HG03378 (cell line): ENCODE results near the gene PAQR7.
A peak's percentile ranks its signal among the peaks of the same experiment; 100 is the strongest.
"Not testable (repeated sequence)": the region's sequence is repeated elsewhere in the genome, so short reads cannot be mapped to it uniquely, and the experiment has no call there.

Experiments
- ATAC-seq: cut with Tn5 transposase; IDR thresholded peaks from one replicate; pipeline ENCODE4 v1.9.1; 2021; ENCODE audit warnings: mild to moderate bottlenecking, moderate library complexity; ENCODE audit not compliant: unreplicated experiment

Gene PAQR7

DNA sequence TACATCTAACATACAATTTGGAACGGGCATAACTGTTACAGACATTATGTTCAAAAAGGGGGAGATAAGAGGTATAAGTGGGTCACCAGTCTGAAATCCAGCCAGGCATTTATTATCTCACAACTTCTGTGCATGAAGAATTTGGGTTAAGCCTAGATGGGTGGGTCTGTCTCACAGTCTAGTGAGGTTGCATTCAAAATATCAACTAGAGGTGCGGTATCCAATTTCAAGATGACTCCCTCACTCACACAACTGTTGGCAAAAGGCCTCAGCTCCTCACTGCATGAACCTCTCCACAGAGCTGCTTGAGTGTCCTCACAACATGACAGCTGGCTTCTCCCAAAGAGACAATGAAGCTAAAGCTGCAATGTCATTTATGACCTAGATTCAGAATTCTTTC, 21.0 kb downstream of the PAQR7 start:
- ATAC-seq, result no peak

DNA sequence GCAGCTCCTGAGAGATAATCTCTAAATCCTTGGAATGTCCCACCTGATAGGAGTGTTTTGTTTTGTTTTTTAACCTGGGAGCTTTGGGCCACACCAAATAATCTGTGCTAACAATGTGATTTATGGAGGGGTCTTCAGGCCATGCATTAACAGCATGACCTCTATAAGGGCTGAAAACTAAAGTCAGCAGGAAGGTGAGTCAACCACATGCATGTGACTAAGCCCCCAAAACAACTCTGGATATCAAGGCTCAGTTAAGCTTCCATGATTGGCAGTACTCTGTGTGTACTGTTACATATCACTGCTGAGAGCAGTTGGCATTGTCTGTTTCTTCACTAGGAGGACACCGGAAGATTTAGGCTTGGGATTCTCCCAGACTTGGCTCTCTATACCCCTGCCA, 27.0 kb downstream of the PAQR7 start:
- ATAC-seq, result no peak

GRCh38 chr1:25847929-25848328, 27.6 kb downstream of the PAQR7 start:
- ATAC-seq, result no peak

DNA sequence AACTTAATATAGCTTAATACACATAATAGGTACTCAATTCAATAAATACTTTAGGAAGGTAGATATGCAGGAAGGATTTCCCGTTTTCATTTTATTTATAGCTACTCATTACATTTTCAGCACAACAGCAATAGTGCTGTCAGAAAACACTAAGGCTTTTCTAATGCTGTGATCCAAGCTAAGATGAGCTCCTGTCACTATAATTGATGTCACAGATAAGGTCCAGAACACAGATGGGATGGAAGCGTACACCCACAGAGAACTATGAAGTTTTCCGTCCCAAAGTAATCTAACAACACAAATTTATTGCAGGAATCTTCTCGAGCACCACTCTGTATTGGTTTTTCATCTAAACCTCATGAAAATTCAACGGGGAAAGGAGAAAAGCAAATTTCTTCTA, 29.8 kb downstream of the PAQR7 start:
- ATAC-seq, result no peak

GRCh38 chr1:25844536-25845337, 30.8 kb downstream of the PAQR7 start:
- no peak for ATAC-seq

GRCh38 chr1:25843483-25843882, 32.0 kb downstream of the PAQR7 start:
- ATAC-seq, result no peak

DNA sequence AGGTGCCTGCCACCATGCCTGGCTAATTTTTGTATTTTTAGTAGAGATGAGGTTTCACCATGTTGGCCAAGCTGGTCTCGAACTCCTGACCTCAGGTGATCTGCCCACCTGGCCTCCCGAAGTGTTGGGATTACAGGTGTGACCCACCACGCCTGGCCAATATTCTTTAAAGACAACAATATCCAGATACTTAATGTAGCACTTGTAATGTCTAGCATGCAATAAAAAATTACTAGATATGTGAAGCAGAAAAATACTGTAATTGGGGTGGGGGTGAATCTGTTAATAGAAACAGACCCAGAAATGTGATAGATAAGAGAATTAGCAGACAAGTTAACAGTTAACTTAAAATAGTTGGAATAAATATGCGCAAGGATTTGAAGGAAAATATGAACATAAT, 35.7 kb downstream of the PAQR7 start:
- ATAC-seq, result not testable (repeated sequence)

DNA sequence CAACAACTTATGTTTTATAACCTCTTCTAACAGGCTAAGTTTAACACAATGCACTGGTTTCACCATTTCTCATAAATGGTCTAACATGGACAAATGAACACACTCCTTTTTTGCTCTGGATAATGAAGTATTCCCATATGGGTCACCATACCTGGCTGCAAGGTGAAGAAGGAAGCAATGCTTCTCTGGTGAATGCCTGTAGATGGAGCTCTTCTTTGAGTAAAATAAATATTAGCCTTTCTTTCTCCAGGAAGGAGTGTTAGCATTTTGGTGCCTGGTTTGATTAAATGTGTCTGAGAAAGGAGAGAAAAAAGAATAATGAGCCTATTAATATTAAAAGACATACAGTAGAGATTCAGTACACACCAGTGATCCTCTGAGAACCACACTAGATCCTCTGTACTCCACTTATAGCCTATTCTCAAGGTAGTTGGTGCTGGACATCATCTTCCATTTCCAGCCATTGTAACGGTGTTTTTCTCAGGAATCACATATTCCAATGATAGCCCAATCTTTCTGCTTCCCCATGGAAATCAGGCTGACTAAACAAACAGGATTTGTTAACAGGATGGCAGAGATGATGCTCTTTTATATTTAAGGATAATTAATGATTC, 38.1 kb downstream of the PAQR7 start:
- no peak for ATAC-seq

DNA sequence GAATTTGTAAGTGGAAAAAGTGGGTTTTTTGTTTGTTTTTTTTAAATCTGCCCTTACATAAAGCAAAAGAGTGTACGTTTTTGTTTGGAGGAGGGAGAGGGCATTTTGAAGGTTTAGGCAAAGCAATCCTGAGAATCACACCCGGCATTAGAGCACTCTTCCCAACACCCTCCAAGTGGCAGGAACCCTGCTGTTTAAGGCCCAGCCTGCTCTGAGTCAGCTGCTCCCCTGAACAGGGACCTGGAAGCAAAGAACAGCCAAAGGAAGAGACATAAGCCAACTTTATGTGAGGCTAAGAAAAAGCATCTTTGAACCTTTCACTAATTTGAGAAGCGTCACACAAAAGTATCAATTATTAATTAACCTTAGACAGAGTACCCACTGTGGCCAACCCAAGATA, 38.8 kb downstream of the PAQR7 start:
- no peak for ATAC-seq

GRCh38 chr1:25834894-25835293, 40.6 kb downstream of the PAQR7 start:
- ATAC-seq, result no peak

- ATAC-seq, result no peak
Measured at GRCh38 chr1:25833158-25833557, 42.4 kb downstream of the PAQR7 start.

GRCh38 chr1:25832336-25833037, 43.0 kb downstream of the PAQR7 start:
- no peak for ATAC-seq

DNA sequence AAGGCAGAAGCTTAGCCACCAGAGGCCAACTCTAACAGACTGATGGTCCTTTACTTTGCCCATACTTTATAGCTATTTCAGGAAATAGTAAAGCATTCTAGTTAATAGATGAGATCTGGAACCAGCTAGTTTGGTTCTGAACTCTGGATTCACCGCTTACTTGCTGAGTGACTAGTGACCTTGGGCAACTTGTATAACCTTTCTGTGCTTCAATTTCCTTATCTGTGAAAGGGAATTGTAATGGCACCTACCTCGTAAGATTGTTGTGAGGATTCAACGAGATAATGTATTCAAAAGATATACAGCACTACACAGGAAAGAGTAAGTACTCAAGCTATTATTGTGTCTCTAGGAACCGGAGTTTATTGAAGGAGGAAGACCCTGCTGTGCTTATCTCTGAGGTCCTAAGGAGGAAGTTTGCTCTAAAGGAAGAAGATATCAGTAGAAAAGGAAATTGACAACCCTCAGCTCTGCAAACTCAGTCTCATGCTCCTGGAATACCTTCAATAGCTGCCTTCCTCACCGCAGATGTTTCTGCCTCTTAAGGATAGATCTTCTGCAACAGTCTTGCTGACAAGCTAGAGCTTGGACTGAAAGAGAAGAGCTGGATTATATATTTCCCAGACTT, 43.8 kb downstream of the PAQR7 start:
- ATAC-seq, result no peak

DNA sequence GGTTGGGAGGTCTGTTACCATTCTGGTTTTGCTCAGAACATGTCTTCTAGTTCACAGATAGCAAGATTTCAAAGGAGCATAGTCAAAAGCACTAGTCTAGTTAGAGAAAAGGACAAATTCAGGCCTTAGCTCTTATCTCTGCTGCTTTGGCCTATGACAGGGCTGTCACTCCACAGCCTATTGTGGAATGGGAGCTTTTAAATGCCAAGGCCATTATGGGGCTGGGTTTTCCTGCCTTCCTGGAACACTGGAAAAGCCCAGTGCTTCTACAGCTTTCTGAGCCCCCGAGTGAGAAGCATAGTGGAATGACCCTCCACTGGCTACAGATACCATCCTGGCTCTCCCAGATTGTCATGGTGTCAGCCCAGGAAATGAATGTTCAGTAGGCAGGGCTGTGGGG, 46.5 kb downstream of the PAQR7 start:
- no peak for ATAC-seq

GRCh38 chr1:25828491-25828890, 47.0 kb downstream of the PAQR7 start:
- no peak for ATAC-seq

DNA sequence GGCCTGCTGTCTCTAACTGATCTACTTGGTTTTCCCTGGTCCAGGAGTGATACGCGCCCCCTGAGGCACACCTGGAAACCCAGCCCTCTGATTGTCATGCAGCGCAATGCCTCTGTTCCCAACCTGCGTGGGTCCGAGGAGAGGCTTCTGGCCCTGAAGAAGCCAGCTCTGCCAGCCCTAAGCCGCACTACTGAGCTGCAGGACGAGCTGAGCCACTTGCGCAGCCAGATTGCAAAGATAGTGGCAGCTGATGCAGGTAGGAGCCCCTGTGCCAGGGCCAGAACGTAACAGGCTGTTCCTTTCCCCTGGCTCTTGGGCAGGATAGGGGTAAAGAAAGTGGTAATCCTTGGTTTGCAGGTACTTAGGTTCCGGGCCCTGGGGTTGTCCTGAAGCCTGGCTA, 48.9 kb downstream of the PAQR7 start:
- ATAC-seq, result no peak

GRCh38 chr1:25825605-25826004, 49.9 kb downstream of the PAQR7 start:
- no peak for ATAC-seq

DNA sequence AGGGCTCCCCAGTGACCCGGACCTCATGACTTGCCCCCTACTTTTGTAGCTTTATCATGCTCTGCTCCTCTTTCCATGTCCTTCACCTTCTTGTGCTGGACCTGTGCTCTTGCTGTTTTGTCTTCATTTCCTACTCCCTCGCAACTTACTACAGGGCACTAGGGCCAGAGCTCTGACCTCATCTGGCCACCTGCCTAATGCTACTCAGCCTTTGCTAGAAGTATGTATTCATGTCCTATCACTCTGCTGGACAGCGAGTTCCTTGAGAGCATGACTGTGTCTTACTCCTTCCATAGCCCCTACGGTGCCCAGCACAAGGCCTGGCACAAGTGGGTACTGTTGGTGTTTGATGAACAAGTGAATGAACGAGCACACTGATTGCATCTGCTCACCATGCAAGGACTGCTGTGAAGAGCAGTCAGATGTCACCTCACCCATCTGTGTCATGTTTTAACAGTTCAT, 53.8 kb downstream of the PAQR7 start:
- no peak for ATAC-seq

- ATAC-seq, result no peak
Measured at GRCh38 chr1:25821112-25821476, 54.4 kb downstream of the PAQR7 start.

- ATAC-seq, result peak; percentile 39
Measured at GRCh38 chr1:25820247-25821111, 55.0 kb downstream of the PAQR7 start.
